ENCODE data around the gene PMVK. TPM values are rescaled to one million over a fixed set of nuclear protein-coding genes. Genes with fewer than 3 reads are reported as not detected.

The PMVK gene
- total RNA-seq, 1 experiment from 2014 or later = 42.2 TPM

- ChIA-PET CTCF (interaction anchor here (1.0 kb wide), 1 partner anchor 42 kb away, joined by 3 read pairs; no protein-coding TSS in a partner anchor), POLR2A (interaction anchor here (0.5 to 1.1 kb wide), 3 partner anchors 21 to 703 kb away, joined by 3 to 4 read pairs (median 3); no protein-coding TSS in a partner anchor)
- intact Hi-C loops (cut with micrococcal nuclease; ENCODE audit: unreplicated experiment) = no loop called here
- Histone ChIP-seq H3K4me3 (ENCODE audit: low read depth in 2 of 2, low read length in 2 of 2) (peak overlapping the region; percentile 77 to 88), H3K27ac (ENCODE audit: low read length) (peak overlapping the region; percentile 98), H3K4me1 (ENCODE audit: control insufficient read depth, insufficient read depth, low read length) (peaks cover 44% of the 10 kb centered on the region), H3K36me3 (ENCODE audit: control insufficient read depth, insufficient read depth, low read length) (peaks cover 11% of the 10 kb centered on the region), H3K9me3 (ENCODE audit: control insufficient read depth, insufficient read depth, low read depth, low read length) (no peaks in the 10 kb centered on the region), H3K27me3 (ENCODE audit: control insufficient read depth, insufficient read depth, low read length) (no peaks in the 10 kb centered on the region)
- in situ Hi-C loops (cut with HindIII; ENCODE audit: low pct_unique_long_range_greater_than_20kb, low sequenced_read_pairs) = no loop called here
- DNase-seq (ENCODE audit: low read depth, low spot score) (peak; percentile 98), ATAC-seq (peak; percentile 54)
- TF ChIP-seq POLR2AphosphoS5 (IDR thresholded peaks at IDR 0.05; ENCODE audit: low read depth, low read length) = peak; percentile 87
- TF ChIP-seq TCF7L2 (IDR thresholded peaks at IDR 0.05; ENCODE audit: low read depth, low read length) = peak; percentile 94
- TF ChIP-seq REST (IDR thresholded peaks at IDR 0.05; ENCODE audit: insufficient read depth in 1 of 2, low read depth in 2 of 2, low read length in 1 of 2) = no peak
- no peak for TF ChIP-seq SIN3A (IDR thresholded peaks at IDR 0.05; ENCODE audit: borderline replicate concordance, insufficient read depth, low read depth, low read length)
- no peak for TF ChIP-seq CTCF (IDR thresholded peaks at IDR 0.05)
- BruUV-seq (replicated peaks) = no TSS peak
These were observed 38.4 kb upstream of the PMVK start for GRCh38 chr1:154974808-154975408.

- Histone ChIP-seq H3K4me3 (ENCODE audit: low read depth in 2 of 2, low read length in 2 of 2) (peak within 1 kb of the TSS; percentile 77 to 88), H3K4me1 (ENCODE audit: control insufficient read depth, insufficient read depth, low read length) (peaks cover 44% of the 10 kb centered on the region), H3K27me3 (ENCODE audit: control insufficient read depth, insufficient read depth, low read length) (no peaks in the 10 kb centered on the region), H3K36me3 (ENCODE audit: control insufficient read depth, insufficient read depth, low read length) (peaks cover 8% of the 10 kb centered on the region), H3K27ac (ENCODE audit: low read length) (peak within 1 kb of the TSS; percentile 98), H3K9me3 (ENCODE audit: control insufficient read depth, insufficient read depth, low read depth, low read length) (no peaks in the 10 kb centered on the region)
- in situ Hi-C loops (cut with HindIII; ENCODE audit: low pct_unique_long_range_greater_than_20kb, low sequenced_read_pairs) (no loop called here), intact Hi-C loops (cut with micrococcal nuclease; ENCODE audit: unreplicated experiment) (no loop called here)
- BruUV-seq (replicated peaks) = no TSS peak
- ATAC-seq (peak; percentile 81), DNase-seq (ENCODE audit: low read depth, low spot score) (peak; percentile 99)
- TF ChIP-seq CTCF (IDR thresholded peaks at IDR 0.05) (no peak), TCF7L2 (IDR thresholded peaks at IDR 0.05; ENCODE audit: low read depth, low read length) (peak; percentile 100), REST (IDR thresholded peaks at IDR 0.05; ENCODE audit: insufficient read depth in 1 of 2, low read depth in 2 of 2, low read length in 1 of 2) (no peak), SIN3A (IDR thresholded peaks at IDR 0.05; ENCODE audit: borderline replicate concordance, insufficient read depth, low read depth, low read length) (peak; percentile 76), POLR2AphosphoS5 (IDR thresholded peaks at IDR 0.05; ENCODE audit: low read depth, low read length) (peak; percentile 79; the same call in 1 of the 2 replicates)
- CTCF ChIA-PET = interaction anchor here (0.7 to 1.0 kb wide), 4 partner anchors 18 to 43 kb away, joined by 3 to 17 read pairs (median 3); no protein-coding TSS in a partner anchor
- POLR2A ChIA-PET = interaction anchor here (0.5 to 1.2 kb wide), 6 partner anchors 8 to 702 kb away, joined by 3 to 15 read pairs (median 5); partner anchors contain the start of genes FLAD1 and PBXIP1
These were observed 37.7 kb upstream of the PMVK start, which contains the start of gene CKS1B for GRCh38 chr1:154974102-154974807. TSS of gene CKS1B (plus strand) at chr1:154974681. CDS start at chr1:154974746, 65 bp downstream.
